NB4 (cell line): ENCODE results near the gene CHURC1.

Experiments
- MYC ChIP-seq: IDR thresholded peaks from 2 replicates; pipeline ENCODE4 v1.6.1; 2011; ENCODE audit warnings: low read depth, low read length
- POLR2A ChIP-seq: IDR thresholded peaks from 2 replicates; pipeline ENCODE4 v1.6.1; 2011; ENCODE audit warnings: mild to moderate bottlenecking; ENCODE audit not compliant: insufficient read length; ENCODE audit errors: extremely low read depth
- TF ChIP-seq, protein P1 (sequence below): IDR thresholded peaks from one replicate; pipeline ENCODE4 v1.5.1; 2012; ENCODE audit warnings: low read depth, low read length

DNA sequence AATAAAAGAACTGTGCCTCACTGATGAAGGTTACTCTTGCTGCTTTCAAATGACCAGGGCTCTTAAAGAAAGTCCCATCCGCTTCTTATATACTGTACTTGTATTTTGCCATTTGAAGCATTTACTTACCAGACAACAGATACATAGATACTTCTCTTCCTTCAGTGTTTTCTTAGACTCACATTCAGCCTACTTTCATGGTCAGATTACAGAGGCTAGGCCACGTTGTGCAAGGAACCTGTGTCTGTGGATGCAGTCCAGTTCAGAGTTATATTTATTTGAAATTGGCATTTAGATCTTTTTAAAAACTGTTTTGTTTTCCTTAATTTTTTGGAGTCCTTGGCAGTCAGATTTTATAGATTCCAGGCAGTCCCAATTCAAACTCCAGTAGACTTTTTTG is 6.2 kb downstream of the CHURC1 start:
- TF ChIP-seq, protein P1, sequence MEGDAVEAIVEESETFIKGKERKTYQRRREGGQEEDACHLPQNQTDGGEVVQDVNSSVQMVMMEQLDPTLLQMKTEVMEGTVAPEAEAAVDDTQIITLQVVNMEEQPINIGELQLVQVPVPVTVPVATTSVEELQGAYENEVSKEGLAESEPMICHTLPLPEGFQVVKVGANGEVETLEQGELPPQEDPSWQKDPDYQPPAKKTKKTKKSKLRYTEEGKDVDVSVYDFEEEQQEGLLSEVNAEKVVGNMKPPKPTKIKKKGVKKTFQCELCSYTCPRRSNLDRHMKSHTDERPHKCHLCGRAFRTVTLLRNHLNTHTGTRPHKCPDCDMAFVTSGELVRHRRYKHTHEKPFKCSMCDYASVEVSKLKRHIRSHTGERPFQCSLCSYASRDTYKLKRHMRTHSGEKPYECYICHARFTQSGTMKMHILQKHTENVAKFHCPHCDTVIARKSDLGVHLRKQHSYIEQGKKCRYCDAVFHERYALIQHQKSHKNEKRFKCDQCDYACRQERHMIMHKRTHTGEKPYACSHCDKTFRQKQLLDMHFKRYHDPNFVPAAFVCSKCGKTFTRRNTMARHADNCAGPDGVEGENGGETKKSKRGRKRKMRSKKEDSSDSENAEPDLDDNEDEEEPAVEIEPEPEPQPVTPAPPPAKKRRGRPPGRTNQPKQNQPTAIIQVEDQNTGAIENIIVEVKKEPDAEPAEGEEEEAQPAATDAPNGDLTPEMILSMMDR, result no peak
- no peak for TF ChIP-seq POLR2A
- no peak for TF ChIP-seq MYC
